B cell (primary cell): ENCODE measurements around the gene PLCB1. TPM values are rescaled to one million over a fixed set of nuclear protein-coding genes. Genes with fewer than 3 reads are reported as not detected.

Source experiments
- ATAC-seq: fragments of 200-7000 bp; cut with Tn5 transposase; one replicate; pipeline ENCODE4 v1.10.0; 2021; ENCODE audit warnings: low read depth, mild to moderate bottlenecking, moderate number of reproducible peaks, moderate library complexity
- CTCF ChIA-PET: fragments of 350-600 bp; sonication (Branson Sonifier 250); formaldehyde crosslinking; loops from one replicate; lab custom pipeline; 2021; ENCODE audit warnings: antibody characterized with exemption, inconsistent platforms; lab: Charles Lee
- POLR2A ChIA-PET: fragments of 350-600 bp; sonication (Branson Sonifier 250); formaldehyde crosslinking; loops from one replicate; lab custom pipeline; 2021; ENCODE audit warnings: antibody characterized with exemption; lab: Charles Lee
- DNase-seq: peaks from one replicate; pipeline ENCODE4 v3.0.0; 2013
- H2AFZ ChIP-seq: 2 replicates; pipeline ENCODE4 v1.6.1; 2012; ENCODE audit warnings: mild to moderate bottlenecking, low read depth, low read length; ENCODE audit not compliant: insufficient read depth, poor library complexity, severe bottlenecking
- H3K27ac ChIP-seq, 2 donors: 1 replicate in 1 of 2; 2 replicates in 1 of 2; pipeline ENCODE4 v1.5.1; 2012 to 2013; ENCODE audit warnings: low read length in 2 of 2, mild to moderate bottlenecking in 2 of 2, moderate library complexity in 1 of 2
- H3K27me3 ChIP-seq, 4 experiments: fragments of 200-600 bp in 1 of 4; sonication (generic) in 1 of 4; replicated peaks in 1 of 4; 1 replicate in 2 of 4; 2 replicates in 2 of 4; pipeline versions ENCODE4 v1.6.1 to v1.7.0; 2013 to 2016; ENCODE audit warnings: low read length in 3 of 4, mild to moderate bottlenecking in 2 of 4, mixed read lengths in 1 of 4, moderate library complexity in 1 of 4; ENCODE audit not compliant: insufficient read depth in 4 of 4, control insufficient read depth in 3 of 4; ENCODE audit errors: control extremely low read depth in 1 of 4
- H3K36me3 ChIP-seq, 2 experiments: replicated peaks in 1 of 2; 1 replicate in 1 of 2; 2 replicates in 1 of 2; pipeline versions ENCODE4 v1.6.1 to v1.7.1; 2013; ENCODE audit warnings: low read length in 1 of 2; ENCODE audit not compliant: insufficient read depth in 2 of 2, control insufficient read depth in 1 of 2; ENCODE audit errors: control extremely low read depth in 1 of 2, extremely low read depth in 1 of 2
- H3K4me1 ChIP-seq, 2 donors: fragments of 200-600 bp in 1 of 2; sonication (generic) in 1 of 2; 1 replicate in 1 of 2; 2 replicates in 1 of 2; pipeline versions ENCODE4 v1.5.1 to v1.6.1; 2013 to 2017; ENCODE audit warnings: low read length in 2 of 2; ENCODE audit not compliant: control insufficient read depth in 2 of 2, insufficient read depth in 2 of 2
- H3K4me2 ChIP-seq: replicated peaks from 2 replicates; pipeline ENCODE3; 2012; ENCODE audit warnings: mild to moderate bottlenecking, low read depth, low read length; ENCODE audit not compliant: poor library complexity, severe bottlenecking
- H3K4me3 ChIP-seq, 5 experiments: fragments of 200-600 bp in 1 of 5; sonication (generic) in 1 of 5; 1 replicate in 3 of 5; 2 replicates in 2 of 5; pipeline versions ENCODE4 v1.5.1 to v1.7.0; 2011 to 2016; ENCODE audit warnings: low read length in 4 of 5, mild to moderate bottlenecking in 4 of 5, low read depth in 2 of 5, control low read depth in 1 of 5, moderate library complexity in 1 of 5; ENCODE audit not compliant: insufficient read depth in 1 of 5; ENCODE audit errors: control extremely low read depth in 1 of 5, extremely low read depth in 1 of 5
- H3K79me2 ChIP-seq: fragments of 200-600 bp; sonication (generic); one replicate; pipeline ENCODE4 v1.6.0; 2016; ENCODE audit warnings: low read length; ENCODE audit not compliant: control insufficient read depth, insufficient read depth
- H3K9ac ChIP-seq: fragments of 200-600 bp; sonication (generic); 2 replicates; pipeline ENCODE4 v1.6.1; 2017; ENCODE audit warnings: mild to moderate bottlenecking, low read length, moderate library complexity
- H3K9me3 ChIP-seq, 3 donors: one replicate each; pipeline versions ENCODE4 v1.6.1 to v1.7.1; 2013; ENCODE audit warnings: low read length in 2 of 3; ENCODE audit not compliant: control insufficient read depth in 2 of 3, insufficient read depth in 1 of 3; ENCODE audit errors: control extremely low read depth in 1 of 3
- H4K20me1 ChIP-seq: 2 replicates; pipeline ENCODE4 v1.6.0; 2012; ENCODE audit warnings: mild to moderate bottlenecking, low read length; ENCODE audit not compliant: insufficient read depth, control insufficient read depth, poor library complexity, severe bottlenecking
- H3K27ac Mint-ChIP-seq: one replicate; pipeline ENCODE4 v1.8.0; 2021; ENCODE audit warnings: mixed read lengths
- H3K27me3 Mint-ChIP-seq: one replicate; pipeline ENCODE4 v1.8.0; 2021; ENCODE audit warnings: mixed read lengths
- H3K4me1 Mint-ChIP-seq: one replicate; pipeline ENCODE4 v1.8.0; 2021; ENCODE audit warnings: mixed read lengths
- H3K4me3 Mint-ChIP-seq: one replicate; pipeline ENCODE4 v1.8.0; 2021; ENCODE audit warnings: mixed read lengths
- H3K9me3 Mint-ChIP-seq: one replicate; pipeline ENCODE4 v1.8.0; 2022; ENCODE audit warnings: mixed read lengths; ENCODE audit not compliant: insufficient read depth
- CTCF ChIP-seq: fragments of 200-600 bp; IDR thresholded peaks from one replicate; pipeline ENCODE4 v1.8.0; 2022; ENCODE audit warnings: antibody characterized with exemption, mild to moderate bottlenecking
- EZH2 ChIP-seq: IDR thresholded peaks from 2 replicates; pipeline ENCODE4 v1.6.1; 2012; ENCODE audit warnings: borderline replicate concordance, low read depth, mild to moderate bottlenecking, moderate library complexity, low read length; ENCODE audit not compliant: insufficient read depth, poor library complexity, severe bottlenecking
- WGBS: methylation state at CpG from one replicate; pipeline ENCODE4 v1.1.5; 2013; ENCODE audit warnings: missing lambda C conversion rate; ENCODE audit not compliant: insufficient coverage; 5-methylcytosine and 5-hydroxymethylcytosine counted together
- intact Hi-C: fragments of 100-400 bp; cut with micrococcal nuclease; formaldehyde crosslinking; loops from one replicate; pipeline ENCODE4 v1.10.0; 2022
- polyA plus RNA-seq: library from polyadenylated mRNA; depleted of rRNA; stranded (reverse); fragments of >200 nt; gene quantifications from 2 replicates; pipeline ENCODE4 v1.2.3, GENCODE V29; 2012
- total RNA-seq, 2 donors: library from RNA; stranded (reverse); fragments of 120-200 nt in 1 of 2; gene quantifications; 1 replicate in 1 of 2; 2 replicates in 1 of 2; pipeline versions ENCODE4 v1.2.3 to v1.2.4, GENCODE V29; 2013 to 2022

Gene PLCB1
- total and polyA plus RNA-seq, 2 donors (not counting 1 experiment from before 2014, with no cell fraction given), result 0.18 to 0.47 TPM

GRCh38 chr20:8757146-8757545, 625.1 kb downstream of the PLCB1 start:
- no peak overlapping the region for H2AFZ ChIP-seq
- H3K27ac ChIP-seq, result no peak overlapping the region
- Mint-ChIP-seq H3K27ac (no peak overlapping the region), H3K4me3 (no peak overlapping the region), H3K4me1 (no peaks in the 10 kb centered on the region), H3K27me3 (no peaks in the 10 kb centered on the region), H3K9me3 (no peaks in the 10 kb centered on the region)
- H3K79me2 ChIP-seq, result no peaks in the 10 kb centered on the region
- H3K36me3 ChIP-seq, result no peaks in the 10 kb centered on the region
- no peaks in the 10 kb centered on the region for H3K9me3 ChIP-seq
- H3K4me3 ChIP-seq, result no peak overlapping the region
- POLR2A ChIA-PET, result no interaction called here
- intact Hi-C loops, result no loop called here
- no peaks in the 10 kb centered on the region for H3K27me3 ChIP-seq
- ATAC-seq, result no peak
- CTCF ChIA-PET, result interaction anchor here (2.3 kb wide), 1 partner anchor 10 kb away, joined by 6 read pairs; no protein-coding TSS in a partner anchor
- no peak overlapping the region for H3K9ac ChIP-seq
- no peaks in the 10 kb centered on the region for H3K4me1 ChIP-seq
- WGBS, result 29% methylated on average over 1 of the region's 4 CpGs
- no peak for TF ChIP-seq EZH2
- TF ChIP-seq CTCF, result no peak
- H4K20me1 ChIP-seq, result no peaks in the 10 kb centered on the region
- DNase-seq, result no peak
- H3K4me2 ChIP-seq, result no peak overlapping the region

GRCh38 chr20:8764344-8764962, 632.4 kb downstream of the PLCB1 start:
- H3K36me3 ChIP-seq, result no peaks in the 10 kb centered on the region
- ATAC-seq (no peak), DNase-seq (no peak)
- H3K27ac ChIP-seq, result no peak overlapping the region
- WGBS, result 55% methylated on average over 3 of the region's 4 CpGs
- intact Hi-C loops, result no loop called here
- H3K4me1 Mint-ChIP-seq, result no peaks in the 10 kb centered on the region
- H3K9me3 Mint-ChIP-seq, result no peaks in the 10 kb centered on the region
- H3K4me3 Mint-ChIP-seq, result no peak overlapping the region
- H3K4me3 ChIP-seq, result no peak overlapping the region
- H3K4me2 ChIP-seq, result no peak overlapping the region
- H3K27me3 Mint-ChIP-seq, result no peaks in the 10 kb centered on the region
- ChIA-PET POLR2A (no interaction called here), CTCF (interaction anchor here (1.7 kb wide), 1 partner anchor 11 kb away, joined by 6 read pairs; no protein-coding TSS in a partner anchor)
- no peak overlapping the region for H3K9ac ChIP-seq
- no peaks in the 10 kb centered on the region for H3K4me1 ChIP-seq
- H3K9me3 ChIP-seq, result no peaks in the 10 kb centered on the region
- TF ChIP-seq EZH2 (no peak), CTCF (no peak)
- H3K27me3 ChIP-seq, result no peaks in the 10 kb centered on the region
- H3K79me2 ChIP-seq, result no peaks in the 10 kb centered on the region
- H4K20me1 ChIP-seq, result no peaks in the 10 kb centered on the region
- no peak overlapping the region for H3K27ac Mint-ChIP-seq
- H2AFZ ChIP-seq, result no peak overlapping the region
